Measurements from ENCODE around the gene TCP11L2.

The TCP11L2 gene

DNA sequence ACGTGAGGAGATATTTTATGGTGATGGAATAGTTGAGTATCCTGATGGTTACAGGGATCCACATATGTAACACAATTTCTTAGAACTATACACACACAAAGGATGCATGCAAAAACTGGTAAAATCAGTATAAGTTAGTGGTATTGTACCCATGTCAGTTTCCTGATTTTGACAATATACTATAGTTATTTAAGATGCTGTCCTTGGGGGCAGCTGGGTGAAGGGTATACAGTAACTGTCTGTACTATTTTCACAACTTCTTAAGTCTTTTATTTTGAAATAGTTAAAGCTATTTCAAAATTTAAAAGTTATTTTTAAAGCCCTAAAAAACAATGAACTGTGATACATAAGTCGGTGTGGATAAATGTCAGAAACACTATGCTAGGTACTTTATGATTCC is 30.5 kb downstream of the TCP11L2 start:
- H3K9ac ChIP-seq (ENCODE audit: low read depth in 1 of 2, low read length in 2 of 2), result no peak overlapping the region
- H3K4me3 ChIP-seq (ENCODE audit: low read depth in 1 of 2, low read length in 2 of 2), result no peak overlapping the region
- H3K36me3 ChIP-seq (ENCODE audit: control insufficient read depth in 1 of 2, insufficient read depth in 2 of 2, low read length in 2 of 2), result no peaks in the 10 kb centered on the region
- H3K9me3 ChIP-seq (ENCODE audit: control insufficient read depth in 1 of 2, low read length in 2 of 2), result no peaks in the 10 kb centered on the region
- H3K4me1 ChIP-seq (ENCODE audit: control insufficient read depth in 1 of 2, insufficient read depth in 2 of 2, low read length in 2 of 2), result peaks cover 0 to 9% of the 10 kb centered on the region in 2 donors
- no peaks in the 10 kb centered on the region for H3K27me3 ChIP-seq (ENCODE audit: control insufficient read depth in 1 of 2, insufficient read depth in 2 of 2, low read length in 2 of 2)
- no peak overlapping the region for H3K27ac ChIP-seq (ENCODE audit: low read depth, low read length)

DNA sequence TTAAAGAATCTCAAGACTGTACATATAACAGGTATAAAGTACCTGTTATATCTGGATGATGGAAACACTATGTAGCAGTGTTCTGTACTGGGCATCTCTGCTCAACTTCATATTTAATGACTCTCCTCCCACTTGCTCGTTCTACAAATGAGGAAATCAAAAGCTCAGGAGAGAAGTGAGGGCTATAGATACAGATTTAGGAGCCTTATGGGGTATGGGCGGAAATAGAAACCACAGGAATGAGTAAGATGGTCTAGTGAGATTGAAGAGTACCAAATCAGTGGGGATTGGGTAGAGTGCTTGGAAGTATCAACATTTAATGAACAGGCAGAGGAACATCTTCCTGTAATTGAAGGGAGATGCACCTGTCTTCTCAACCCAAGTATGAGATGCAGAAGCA is 31.2 kb downstream of the TCP11L2 start:
- Histone ChIP-seq H3K9ac (ENCODE audit: low read depth in 1 of 2, low read length in 2 of 2) (no peak overlapping the region), H3K4me1 (ENCODE audit: control insufficient read depth in 1 of 2, insufficient read depth in 2 of 2, low read length in 2 of 2) (peaks cover 0 to 6% of the 10 kb centered on the region in 2 donors), H3K27ac (ENCODE audit: low read depth, low read length) (no peak overlapping the region), H3K4me3 (ENCODE audit: low read depth in 1 of 2, low read length in 2 of 2) (no peak overlapping the region), H3K36me3 (ENCODE audit: control insufficient read depth in 1 of 2, insufficient read depth in 2 of 2, low read length in 2 of 2) (no peaks in the 10 kb centered on the region), H3K27me3 (ENCODE audit: control insufficient read depth in 1 of 2, insufficient read depth in 2 of 2, low read length in 2 of 2) (no peaks in the 10 kb centered on the region), H3K9me3 (ENCODE audit: control insufficient read depth in 1 of 2, low read length in 2 of 2) (no peaks in the 10 kb centered on the region)

- no peak overlapping the region for H3K9ac ChIP-seq (ENCODE audit: low read depth in 1 of 2, low read length in 2 of 2)
- no peak overlapping the region for H3K27ac ChIP-seq (ENCODE audit: low read depth, low read length)
- H3K27me3 ChIP-seq (ENCODE audit: control insufficient read depth in 1 of 2, insufficient read depth in 2 of 2, low read length in 2 of 2), result no peaks in the 10 kb centered on the region
- H3K4me1 ChIP-seq (ENCODE audit: control insufficient read depth in 1 of 2, insufficient read depth in 2 of 2, low read length in 2 of 2), result peaks cover 13 to 15% of the 10 kb centered on the region in 2 donors
- peaks cover 0 to 1% of the 10 kb centered on the region in 2 donors for H3K36me3 ChIP-seq (ENCODE audit: control insufficient read depth in 1 of 2, insufficient read depth in 2 of 2, low read length in 2 of 2)
- no peak overlapping the region for H3K4me3 ChIP-seq (ENCODE audit: low read depth in 1 of 2, low read length in 2 of 2)
- no peaks in the 10 kb centered on the region for H3K9me3 ChIP-seq (ENCODE audit: control insufficient read depth in 1 of 2, low read length in 2 of 2)
These were observed 38.7 kb downstream of the TCP11L2 start for GRCh38 chr12:106341086-106341877.

GRCh38 chr12:106342397-106343213 is 40.1 kb downstream of the TCP11L2 start:
- Histone ChIP-seq H3K9me3 (ENCODE audit: control insufficient read depth in 1 of 2, low read length in 2 of 2) (no peaks in the 10 kb centered on the region), H3K36me3 (ENCODE audit: control insufficient read depth in 1 of 2, insufficient read depth in 2 of 2, low read length in 2 of 2) (peaks cover 0 to 5% of the 10 kb centered on the region in 2 donors), H3K27ac (ENCODE audit: low read depth, low read length) (no peak overlapping the region), H3K4me1 (ENCODE audit: control insufficient read depth in 1 of 2, insufficient read depth in 2 of 2, low read length in 2 of 2) (peaks cover 13 to 15% of the 10 kb centered on the region in 2 donors), H3K4me3 (ENCODE audit: low read depth in 1 of 2, low read length in 2 of 2) (peak overlapping the region; percentile 37 to 38), H3K27me3 (ENCODE audit: control insufficient read depth in 1 of 2, insufficient read depth in 2 of 2, low read length in 2 of 2) (no peaks in the 10 kb centered on the region), H3K9ac (ENCODE audit: low read depth in 1 of 2, low read length in 2 of 2) (no peak overlapping the region)

DNA sequence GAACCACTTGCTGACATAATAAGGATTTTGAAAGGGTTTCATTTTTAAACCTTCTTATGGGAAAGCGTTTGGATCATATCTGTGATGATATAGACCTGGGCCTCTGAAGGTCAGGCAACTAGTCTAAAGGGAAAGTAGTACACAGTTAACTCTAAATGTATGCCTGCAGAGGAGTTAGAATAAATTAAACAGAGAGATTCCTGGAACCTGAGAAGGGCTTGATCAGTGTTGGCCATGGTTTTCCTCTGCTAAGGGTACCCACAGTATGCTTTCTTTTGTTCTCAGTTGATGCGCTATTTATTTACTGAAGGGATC is 40.6 kb downstream of the TCP11L2 start:
- peaks cover 0 to 5% of the 10 kb centered on the region in 2 donors for H3K36me3 ChIP-seq (ENCODE audit: control insufficient read depth in 1 of 2, insufficient read depth in 2 of 2, low read length in 2 of 2)
- H3K4me1 ChIP-seq (ENCODE audit: control insufficient read depth in 1 of 2, insufficient read depth in 2 of 2, low read length in 2 of 2), result peaks cover 13 to 15% of the 10 kb centered on the region in 2 donors
- H3K27ac ChIP-seq (ENCODE audit: low read depth, low read length), result no peak overlapping the region
- H3K27me3 ChIP-seq (ENCODE audit: control insufficient read depth in 1 of 2, insufficient read depth in 2 of 2, low read length in 2 of 2), result no peaks in the 10 kb centered on the region
- no peak overlapping the region for H3K9ac ChIP-seq (ENCODE audit: low read depth in 1 of 2, low read length in 2 of 2)
- no peaks in the 10 kb centered on the region for H3K9me3 ChIP-seq (ENCODE audit: control insufficient read depth in 1 of 2, low read length in 2 of 2)
- peak overlapping the region in 1 of 2 donors; percentile 37 for H3K4me3 ChIP-seq (ENCODE audit: low read depth in 1 of 2, low read length in 2 of 2)

DNA sequence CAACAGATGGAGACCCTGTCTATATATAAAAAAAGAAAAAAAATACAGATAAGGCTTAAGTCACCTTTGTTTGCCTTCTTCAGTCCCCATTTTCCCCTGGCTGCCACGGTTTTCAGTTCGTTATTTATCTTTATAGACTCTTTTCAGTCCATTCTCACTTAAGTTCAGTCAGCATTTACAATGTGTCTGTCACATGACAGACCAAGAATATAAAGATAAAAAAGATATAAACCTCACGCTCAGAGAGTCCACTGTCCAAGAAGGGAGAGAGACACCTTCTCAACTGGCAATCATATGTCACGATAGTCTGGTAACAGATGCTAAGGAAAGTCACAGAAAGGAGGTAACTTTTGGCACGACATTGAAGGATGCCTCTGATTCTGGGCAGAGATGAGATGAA is 41.6 kb downstream of the TCP11L2 start:
- H3K36me3 ChIP-seq (ENCODE audit: control insufficient read depth in 1 of 2, insufficient read depth in 2 of 2, low read length in 2 of 2), result peaks cover 0 to 5% of the 10 kb centered on the region in 2 donors
- no peak overlapping the region for H3K27ac ChIP-seq (ENCODE audit: low read depth, low read length)
- no peak overlapping the region for H3K4me3 ChIP-seq (ENCODE audit: low read depth in 1 of 2, low read length in 2 of 2)
- peaks cover 13 to 15% of the 10 kb centered on the region in 2 donors for H3K4me1 ChIP-seq (ENCODE audit: control insufficient read depth in 1 of 2, insufficient read depth in 2 of 2, low read length in 2 of 2)
- H3K9me3 ChIP-seq (ENCODE audit: control insufficient read depth in 1 of 2, low read length in 2 of 2), result no peaks in the 10 kb centered on the region
- no peak overlapping the region for H3K9ac ChIP-seq (ENCODE audit: low read depth in 1 of 2, low read length in 2 of 2)
- no peaks in the 10 kb centered on the region for H3K27me3 ChIP-seq (ENCODE audit: control insufficient read depth in 1 of 2, insufficient read depth in 2 of 2, low read length in 2 of 2)

- Histone ChIP-seq H3K27ac (ENCODE audit: low read depth, low read length) (no peak overlapping the region), H3K27me3 (ENCODE audit: control insufficient read depth in 1 of 2, insufficient read depth in 2 of 2, low read length in 2 of 2) (no peaks in the 10 kb centered on the region), H3K4me3 (ENCODE audit: low read depth in 1 of 2, low read length in 2 of 2) (no peak overlapping the region), H3K9me3 (ENCODE audit: control insufficient read depth in 1 of 2, low read length in 2 of 2) (no peaks in the 10 kb centered on the region), H3K9ac (ENCODE audit: low read depth in 1 of 2, low read length in 2 of 2) (no peak overlapping the region), H3K36me3 (ENCODE audit: control insufficient read depth in 1 of 2, insufficient read depth in 2 of 2, low read length in 2 of 2) (peaks cover 0 to 5% of the 10 kb centered on the region in 2 donors), H3K4me1 (ENCODE audit: control insufficient read depth in 1 of 2, insufficient read depth in 2 of 2, low read length in 2 of 2) (peaks cover 13 to 15% of the 10 kb centered on the region in 2 donors)
These were observed 43.2 kb downstream of the TCP11L2 start for GRCh38 chr12:106345746-106346145.

DNA sequence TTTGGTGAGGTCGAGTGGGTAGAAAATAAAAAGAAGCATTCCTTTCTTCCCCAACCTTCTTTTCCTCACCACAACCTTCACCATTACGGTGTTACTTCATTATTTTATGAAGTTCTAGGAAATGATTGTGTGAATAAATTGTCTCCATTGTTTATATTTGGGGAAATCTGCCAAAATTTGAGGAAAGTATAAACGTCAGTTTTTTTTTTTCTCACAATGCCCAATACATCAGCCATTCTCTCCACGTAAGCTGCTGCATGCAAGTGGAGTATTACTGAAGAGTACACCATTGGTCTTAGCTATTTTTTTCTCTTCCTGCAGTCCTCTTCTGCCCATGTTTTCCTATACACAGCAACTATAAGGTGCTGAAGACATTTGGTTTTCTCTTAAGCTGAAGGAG is 45.9 kb downstream of the TCP11L2 start:
- no peak overlapping the region for H3K27ac ChIP-seq (ENCODE audit: low read depth, low read length)
- no peaks in the 10 kb centered on the region for H3K4me1 ChIP-seq (ENCODE audit: control insufficient read depth in 1 of 2, insufficient read depth in 2 of 2, low read length in 2 of 2)
- H3K9me3 ChIP-seq (ENCODE audit: control insufficient read depth in 1 of 2, low read length in 2 of 2), result no peaks in the 10 kb centered on the region
- H3K36me3 ChIP-seq (ENCODE audit: control insufficient read depth in 1 of 2, insufficient read depth in 2 of 2, low read length in 2 of 2), result peaks cover 0 to 5% of the 10 kb centered on the region in 2 donors
- H3K27me3 ChIP-seq (ENCODE audit: control insufficient read depth in 1 of 2, insufficient read depth in 2 of 2, low read length in 2 of 2), result no peaks in the 10 kb centered on the region
- H3K9ac ChIP-seq (ENCODE audit: low read depth in 1 of 2, low read length in 2 of 2), result no peak overlapping the region
- H3K4me3 ChIP-seq (ENCODE audit: low read depth in 1 of 2, low read length in 2 of 2), result no peak overlapping the region

DNA sequence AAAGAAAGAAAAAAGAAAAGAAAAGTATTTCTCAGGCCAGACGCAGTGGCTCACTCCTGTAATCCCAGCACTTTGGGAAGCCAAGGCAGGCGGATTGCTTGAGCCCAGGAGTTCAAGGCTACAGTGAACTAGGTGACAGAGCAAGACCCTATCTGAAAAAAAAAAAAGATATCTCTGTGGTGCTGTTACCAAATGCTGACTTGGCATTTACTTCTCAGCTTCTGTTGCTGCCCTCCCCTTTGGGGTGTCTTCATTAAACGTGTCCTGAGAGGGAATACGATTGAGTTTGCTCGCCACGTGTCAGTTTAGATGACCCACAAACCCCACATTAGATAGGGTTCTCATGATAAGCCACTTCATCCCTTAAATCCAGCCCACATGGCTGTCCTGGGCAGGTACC is 50.6 kb downstream of the TCP11L2 start:
- no peak overlapping the region for H3K4me3 ChIP-seq (ENCODE audit: low read depth in 1 of 2, low read length in 2 of 2)

More for the DNA sequence above, 50.6 kb downstream of the TCP11L2 start:
- no peaks in the 10 kb centered on the region for H3K9me3 ChIP-seq (ENCODE audit: control insufficient read depth in 1 of 2, low read length in 2 of 2)
- H3K4me1 ChIP-seq (ENCODE audit: control insufficient read depth in 1 of 2, insufficient read depth in 2 of 2, low read length in 2 of 2), result peaks cover 4 to 7% of the 10 kb centered on the region in 2 donors
- H3K27me3 ChIP-seq (ENCODE audit: control insufficient read depth in 1 of 2, insufficient read depth in 2 of 2, low read length in 2 of 2), result no peaks in the 10 kb centered on the region
- H3K27ac ChIP-seq (ENCODE audit: low read depth, low read length), result no peak overlapping the region
- no peak overlapping the region for H3K9ac ChIP-seq (ENCODE audit: low read depth in 1 of 2, low read length in 2 of 2)
- H3K36me3 ChIP-seq (ENCODE audit: control insufficient read depth in 1 of 2, insufficient read depth in 2 of 2, low read length in 2 of 2), result no peaks in the 10 kb centered on the region

Measured in duodenal mucosa (tissue), 2 donors.